HFFc6 (cell line): ENCODE measurements around the gene EXOC3L2. TPM values are rescaled to one million over a fixed set of nuclear protein-coding genes. Genes with fewer than 3 reads are reported as not detected.

Experiments
- DNase-seq: peaks from one replicate; pipeline ENCODE4 v3.0.0-alpha.2; 2018
- H3K27ac Mint-ChIP-seq: 2 replicates; pipeline ENCODE4 v1.8.0; 2020; ENCODE audit warnings: mild to moderate bottlenecking, mixed read lengths
- H3K27me3 Mint-ChIP-seq: 2 replicates; pipeline ENCODE4 v1.8.0; 2021; ENCODE audit warnings: mild to moderate bottlenecking, moderate library complexity, mixed read lengths; ENCODE audit not compliant: insufficient read depth
- H3K36me3 Mint-ChIP-seq: 2 replicates; pipeline ENCODE4 v1.8.0; 2021; ENCODE audit warnings: low read depth, mixed read lengths
- H3K4me1 Mint-ChIP-seq: 2 replicates; pipeline ENCODE4 v1.8.0; 2020; ENCODE audit warnings: low read depth, mixed read lengths
- H3K4me3 Mint-ChIP-seq: 2 replicates; pipeline ENCODE4 v1.8.0; 2020; ENCODE audit warnings: mild to moderate bottlenecking, moderate library complexity, mixed read lengths
- H3K9me3 Mint-ChIP-seq: 2 replicates; pipeline ENCODE4 v1.8.0; 2020; ENCODE audit warnings: mild to moderate bottlenecking, mixed read lengths
- CTCF ChIP-seq: fragments of 200-600 bp; sonication (generic); IDR thresholded peaks from 2 replicates; pipeline ENCODE4 v1.5.0; 2021; ENCODE audit warnings: antibody characterized with exemption, mild to moderate bottlenecking
- total RNA-seq, 6 experiments: library from RNA; stranded (reverse); fragmentation: NEBNext Ultra II Directional; extraction: Animal tissue kit (Norgen Biotek cat#: 25700); gene quantifications; 2 replicates in 1 of 6; 3 replicates in 5 of 6; pipeline ENCODE4 v1.2.3, GENCODE V29; 2021

EXOC3L2 gene
- total RNA-seq, 6 experiments from 2014 or later: 0.10 TPM; not detected in 5

GRCh38 chr19:45283443-45284033, 38.3 kb upstream of the EXOC3L2 start:
- H3K9me3 Mint-ChIP-seq: peaks cover 7% of the 10 kb centered on the region
- no peaks in the 10 kb centered on the region for H3K4me1 Mint-ChIP-seq
- peaks cover 23% of the 10 kb centered on the region for H3K36me3 Mint-ChIP-seq
- H3K27ac Mint-ChIP-seq: peak overlapping the region; percentile 9
- DNase-seq: no peak
- no peaks in the 10 kb centered on the region; the same call in none of the 2 replicates for H3K27me3 Mint-ChIP-seq
- no peak for TF ChIP-seq CTCF
- no peak overlapping the region for H3K4me3 Mint-ChIP-seq

GRCh38 chr19:45280471-45280961, 35.3 kb upstream of the EXOC3L2 start:
- Mint-ChIP-seq H3K27me3 (no peaks in the 10 kb centered on the region; the same call in none of the 2 replicates), H3K27ac (no peak overlapping the region), H3K4me3 (no peak overlapping the region), H3K9me3 (peaks cover 7% of the 10 kb centered on the region), H3K36me3 (peaks cover 16% of the 10 kb centered on the region), H3K4me1 (no peaks in the 10 kb centered on the region)
- DNase-seq: no peak
- no peak for TF ChIP-seq CTCF

GRCh38 chr19:45279587-45280192, 34.5 kb upstream of the EXOC3L2 start:
- Mint-ChIP-seq H3K36me3 (peaks cover 14% of the 10 kb centered on the region), H3K9me3 (peaks cover 7% of the 10 kb centered on the region), H3K27ac (no peak overlapping the region), H3K27me3 (no peaks in the 10 kb centered on the region; the same call in none of the 2 replicates), H3K4me1 (no peaks in the 10 kb centered on the region), H3K4me3 (no peak overlapping the region)
- no peak for DNase-seq
- TF ChIP-seq CTCF: no peak

- no peaks in the 10 kb centered on the region for H3K9me3 Mint-ChIP-seq
- DNase-seq: no peak
- H3K4me1 Mint-ChIP-seq: no peaks in the 10 kb centered on the region
- no peak overlapping the region for H3K27ac Mint-ChIP-seq
- peaks cover 13% of the 10 kb centered on the region for H3K36me3 Mint-ChIP-seq
- no peaks in the 10 kb centered on the region; the same call in none of the 2 replicates for H3K27me3 Mint-ChIP-seq
- no peak overlapping the region for H3K4me3 Mint-ChIP-seq
- no peak for TF ChIP-seq CTCF
Measured at GRCh38 chr19:45278087-45278486, 32.9 kb upstream of the EXOC3L2 start.

GRCh38 chr19:45276284-45276687, 31.1 kb upstream of the EXOC3L2 start:
- no peak for DNase-seq
- Mint-ChIP-seq H3K4me1 (no peaks in the 10 kb centered on the region), H3K4me3 (no peak overlapping the region), H3K27ac (no peak overlapping the region), H3K27me3 (no peaks in the 10 kb centered on the region; the same call in 1 of the 2 replicates), H3K36me3 (peaks cover 10% of the 10 kb centered on the region), H3K9me3 (no peaks in the 10 kb centered on the region)
- TF ChIP-seq CTCF: no peak
